GM19023 (cell line): ENCODE results near the gene ABLIM3.
A peak's percentile ranks its signal among the peaks of the same experiment; 100 is the strongest.

ENCODE experiments used
- ATAC-seq: cut with Tn5 transposase; IDR thresholded peaks from one replicate; pipeline ENCODE4 v1.9.1; 2021; ENCODE audit warnings: mild to moderate bottlenecking, moderate library complexity; ENCODE audit not compliant: unreplicated experiment

Gene ABLIM3

DNA sequence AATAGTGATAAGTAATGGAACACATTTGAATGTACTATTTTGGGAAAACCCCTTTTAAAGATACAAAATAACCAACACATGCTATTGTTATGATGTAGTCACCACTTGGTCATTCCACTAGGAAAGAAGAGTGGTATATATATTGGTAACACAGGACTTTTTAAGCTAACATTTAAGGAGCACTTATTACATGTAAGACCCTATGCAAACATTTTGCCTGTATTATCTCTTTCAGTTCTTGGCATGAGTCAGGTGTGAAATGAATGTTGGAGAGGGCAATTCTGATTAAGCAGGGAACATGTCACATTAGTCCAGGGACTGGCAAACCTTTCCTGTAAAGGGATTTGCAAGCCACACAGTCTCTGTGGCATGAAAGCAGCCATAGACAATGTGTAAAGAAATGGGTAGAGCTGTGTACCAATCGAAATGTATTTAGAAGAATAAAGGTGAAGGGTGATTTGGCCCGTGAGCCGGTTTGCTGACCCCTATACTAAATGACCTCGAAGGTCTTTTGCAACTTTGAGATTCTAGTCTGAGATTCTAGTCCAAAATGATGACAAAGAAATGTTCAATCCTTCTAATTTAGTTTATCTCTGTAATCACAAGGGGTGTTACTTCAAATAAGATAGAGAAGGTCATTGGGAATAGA, 15.3 kb downstream of the ABLIM3 start:
- no peak for ATAC-seq

DNA sequence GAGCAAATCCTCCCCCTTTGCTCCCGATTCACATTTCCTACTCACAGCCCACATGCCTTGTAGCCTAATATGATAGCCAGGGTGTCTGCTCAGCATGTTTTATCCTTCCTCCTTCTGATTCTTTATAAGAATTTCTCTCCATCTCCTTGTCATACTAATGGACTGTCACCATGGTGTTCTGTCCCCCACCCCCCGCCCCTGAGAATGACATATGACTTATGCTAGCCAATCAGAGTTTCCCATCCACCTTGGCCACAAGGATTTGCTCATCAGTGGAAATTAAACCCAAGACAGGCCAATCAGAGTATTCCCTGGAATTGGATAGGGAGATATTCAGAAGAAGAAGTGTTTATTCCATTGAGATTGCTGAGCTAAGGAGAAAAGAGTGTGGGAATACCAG, 16.0 kb downstream of the ABLIM3 start:
- ATAC-seq: no peak

DNA sequence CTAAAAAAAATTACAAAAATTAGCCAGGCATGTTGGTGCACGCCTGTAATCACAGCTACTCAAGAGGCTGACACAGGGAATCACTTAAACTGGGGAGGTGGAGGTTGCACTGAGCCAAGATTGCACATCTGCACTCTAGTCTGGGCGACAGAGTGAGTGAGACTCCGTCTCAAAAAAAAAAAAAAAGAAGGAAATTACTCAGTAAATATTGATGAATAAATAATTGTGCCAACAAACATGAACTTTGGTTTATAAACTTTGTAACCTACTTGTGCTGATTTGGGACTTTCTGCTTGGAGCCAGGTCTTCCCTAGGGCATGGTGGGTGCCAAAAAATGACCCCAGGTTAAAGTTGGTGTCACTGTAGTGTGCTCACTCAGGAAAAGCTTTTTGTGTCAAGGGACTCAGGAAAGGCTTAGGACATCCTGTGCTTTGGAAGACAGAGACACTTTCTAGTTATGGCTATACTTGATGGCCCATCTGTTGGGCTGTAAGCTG, 19.0 kb downstream of the ABLIM3 start:
- no peak for ATAC-seq

DNA sequence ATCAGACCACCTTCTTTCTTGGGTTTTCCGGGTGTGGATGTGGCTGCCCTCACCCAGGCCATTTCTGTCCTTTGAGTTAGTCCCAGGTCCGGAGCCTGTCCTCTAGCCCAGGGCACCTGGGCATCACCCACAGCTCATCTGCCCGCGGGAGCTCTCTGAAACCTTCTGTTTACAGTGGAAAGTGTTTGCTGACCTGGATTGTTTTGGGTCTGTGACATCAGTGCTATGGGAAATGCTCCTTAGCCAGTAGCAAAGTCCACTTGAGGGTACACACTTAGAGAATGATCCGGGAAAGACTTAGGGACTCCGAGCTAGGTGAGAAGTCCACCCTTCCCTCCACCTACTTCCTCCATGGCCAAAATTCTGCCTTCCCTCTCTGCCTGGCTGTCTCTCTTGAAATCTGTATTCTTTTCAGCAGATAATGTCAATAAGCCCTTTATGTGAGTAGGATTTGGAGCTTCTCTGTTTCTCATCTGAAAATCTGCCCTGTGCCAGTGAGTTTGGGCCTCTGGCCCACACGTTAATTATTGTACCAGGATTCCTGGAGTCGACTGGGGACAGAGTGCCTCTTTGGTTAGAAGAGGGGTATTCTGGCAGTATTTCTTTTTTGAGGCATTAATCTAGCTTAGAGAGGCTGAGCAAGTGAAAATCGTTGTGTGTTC, 19.9 kb downstream of the ABLIM3 start:
- ATAC-seq: no peak

DNA sequence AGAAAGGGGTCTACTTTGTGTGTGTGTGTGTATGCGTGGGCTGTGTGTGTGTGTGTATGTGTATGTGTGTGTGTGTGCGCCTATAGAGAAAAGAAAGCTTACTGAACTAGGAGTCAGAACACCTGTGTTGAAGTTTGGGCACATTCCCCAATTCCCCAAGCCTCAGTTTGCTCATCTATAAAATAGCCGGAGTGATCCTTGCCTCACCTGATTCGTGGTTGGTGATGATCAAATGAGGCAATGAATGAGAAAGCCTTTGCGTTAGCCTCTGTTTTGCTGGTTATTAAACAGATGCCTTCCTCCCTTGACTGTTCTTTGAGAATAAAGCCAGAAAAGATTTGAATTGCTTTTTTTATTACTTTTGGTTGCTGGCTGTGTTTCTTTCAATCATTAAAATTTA, 20.6 kb downstream of the ABLIM3 start:
- no peak for ATAC-seq

DNA sequence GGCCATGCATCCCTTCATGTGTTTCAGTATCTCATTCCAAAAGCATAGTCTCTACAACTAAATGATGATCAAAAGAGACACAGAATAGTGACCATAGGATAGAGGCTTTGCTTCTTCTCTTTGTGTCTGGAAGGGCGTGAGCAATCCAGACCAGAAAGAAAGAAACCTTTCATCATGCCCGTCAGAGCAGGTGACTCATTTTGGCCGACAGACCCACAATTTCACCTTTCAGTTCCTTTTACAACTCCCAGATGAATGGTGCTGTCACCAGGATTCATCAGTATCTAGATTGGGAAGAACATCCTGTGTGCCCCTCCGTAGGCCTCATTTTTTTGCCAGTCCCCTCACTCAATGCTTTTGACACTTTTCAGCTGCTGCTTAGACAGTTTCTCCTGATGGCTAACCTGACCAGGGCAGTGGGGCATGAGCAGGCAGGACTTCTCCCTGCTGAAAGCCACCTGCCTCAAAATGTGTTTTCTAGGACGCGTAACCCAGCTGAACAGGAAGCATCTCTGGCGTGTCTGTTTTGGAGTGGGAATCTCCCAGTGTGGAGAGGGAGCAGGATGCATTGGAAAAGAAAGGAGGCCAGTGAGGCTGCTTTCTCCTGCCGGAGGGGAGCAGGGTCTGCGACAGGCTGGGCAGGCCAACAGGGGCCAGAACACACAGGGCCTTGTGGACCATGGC, 21.2 kb downstream of the ABLIM3 start:
- ATAC-seq: peak; percentile 83

DNA sequence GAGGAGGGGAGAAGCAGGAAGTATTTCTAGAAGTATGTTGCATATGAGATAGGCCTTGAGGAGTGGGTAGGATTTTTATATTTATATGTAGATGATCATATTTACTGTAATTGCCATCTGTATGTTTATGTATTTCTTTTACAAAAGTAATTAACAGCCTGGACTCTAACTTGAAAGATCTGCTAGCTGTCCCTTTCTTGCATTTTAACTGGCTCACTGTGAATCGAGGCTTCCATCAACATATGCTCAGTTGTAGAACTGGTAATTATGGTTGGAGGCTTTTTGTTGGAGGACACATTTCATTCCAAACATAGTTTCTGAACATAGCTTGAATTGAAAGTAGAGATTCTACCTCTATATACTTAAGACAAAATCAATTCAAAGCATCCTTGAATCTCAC, 23.4 kb downstream of the ABLIM3 start:
- ATAC-seq: no peak

DNA sequence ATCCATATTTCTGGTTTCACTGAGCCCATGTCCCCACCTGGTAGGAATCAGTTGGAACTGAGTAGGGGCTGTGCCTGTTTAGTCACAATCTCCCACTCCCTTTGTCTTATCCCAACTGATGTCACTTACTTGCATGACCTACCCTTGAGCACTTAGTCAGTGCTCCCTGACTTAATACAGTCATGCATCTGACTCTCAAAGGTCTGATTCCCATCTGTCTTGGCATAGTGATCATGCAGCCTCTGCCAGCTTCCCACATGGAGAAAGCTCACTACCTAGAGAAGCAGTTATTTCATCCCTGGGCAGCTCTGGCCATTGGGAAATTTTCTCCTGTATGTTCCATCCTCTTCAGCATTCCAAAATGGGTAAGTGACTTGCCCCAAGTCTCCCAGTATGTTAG, 24.8 kb downstream of the ABLIM3 start:
- no peak for ATAC-seq

DNA sequence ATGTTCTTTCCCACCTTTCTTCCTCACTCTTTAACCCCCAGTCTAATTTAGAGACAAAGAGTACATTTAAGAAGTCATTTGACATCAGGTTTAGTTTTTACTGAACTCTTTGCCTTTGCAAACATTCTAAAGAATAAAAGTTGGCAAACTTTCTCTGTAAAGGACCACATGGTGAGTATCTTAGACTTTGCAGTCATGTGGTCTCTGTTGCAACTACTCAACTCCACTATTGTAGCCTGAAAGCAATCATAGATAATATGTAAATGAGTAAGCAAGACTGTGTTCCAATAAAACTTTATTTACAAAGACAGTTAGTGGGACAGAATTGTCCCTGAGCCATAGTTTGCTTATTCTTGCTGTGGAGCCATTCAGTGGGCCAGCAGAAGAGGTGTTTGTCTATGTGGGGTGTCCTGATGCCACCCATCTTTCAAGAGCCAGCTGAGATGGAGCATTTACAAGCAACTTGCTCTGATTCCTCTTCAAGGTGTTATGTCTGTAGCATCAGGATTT, 25.4 kb downstream of the ABLIM3 start:
- ATAC-seq: no peak

DNA sequence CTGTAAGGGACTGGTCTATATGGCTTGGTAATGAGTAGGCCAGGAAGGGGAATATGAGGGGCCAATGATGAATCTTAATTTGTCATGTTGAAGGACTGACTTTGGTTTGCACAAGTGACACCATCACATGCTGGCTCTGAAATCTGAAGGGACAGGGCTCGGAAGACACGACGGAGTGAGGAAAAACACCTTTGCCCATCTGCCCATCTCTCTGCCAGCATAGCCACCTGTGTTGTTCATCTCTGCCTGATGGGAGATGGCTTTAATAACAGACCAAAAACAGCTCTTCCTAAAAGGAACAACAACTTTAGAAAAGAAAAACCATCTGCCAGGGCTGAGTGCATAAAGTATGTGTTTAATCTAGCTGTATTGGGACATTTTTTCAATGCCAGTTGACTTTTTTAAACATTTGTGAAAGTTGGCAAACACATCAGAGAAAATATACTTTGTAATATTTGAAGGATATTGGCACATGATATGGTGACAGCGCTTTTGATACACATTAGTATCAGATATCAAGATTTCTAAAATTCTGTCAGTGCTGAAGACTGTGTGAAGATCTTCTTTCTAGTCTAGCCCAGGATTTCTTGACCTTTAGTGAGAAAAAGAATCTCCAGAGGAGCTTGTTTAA, 27.1 kb downstream of the ABLIM3 start:
- ATAC-seq: no peak

DNA sequence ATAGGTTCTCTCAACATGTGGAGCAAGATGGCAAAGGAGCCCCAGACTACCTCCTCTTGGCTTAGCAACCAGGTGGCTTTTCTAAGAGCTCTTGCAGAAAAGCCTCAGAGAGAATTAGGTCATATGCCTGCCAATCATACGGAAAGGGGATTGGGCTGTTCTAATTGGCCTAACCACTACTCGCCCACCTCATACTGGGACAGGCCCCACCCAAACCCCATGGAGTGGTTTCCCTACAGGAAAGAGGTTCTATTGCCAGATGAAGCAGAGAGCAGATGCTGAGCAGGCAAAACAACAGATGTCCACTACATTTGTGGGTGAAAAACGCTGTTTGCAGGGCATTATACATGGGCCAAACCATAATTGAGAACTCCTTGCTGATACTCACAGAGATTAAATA, 29.0 kb downstream of the ABLIM3 start:
- no peak for ATAC-seq

DNA sequence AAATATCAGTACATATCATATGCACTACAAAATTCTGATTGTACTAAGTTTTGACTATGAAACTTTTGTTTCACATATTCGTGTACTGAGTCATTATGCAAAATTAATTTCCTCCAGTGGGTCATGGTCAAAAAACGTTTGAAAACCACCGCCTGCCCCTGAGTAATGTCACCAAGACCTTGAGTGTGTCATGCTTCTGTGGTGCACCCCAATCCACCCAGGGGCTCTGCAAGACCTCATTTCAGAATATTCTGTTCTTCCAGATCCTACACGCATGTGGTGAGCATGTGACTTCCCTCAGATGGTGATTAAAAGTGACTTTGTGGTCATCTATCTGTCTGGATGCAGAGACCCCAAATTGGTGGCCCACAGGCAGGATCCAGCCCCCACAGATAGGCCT, 31.0 kb downstream of the ABLIM3 start:
- ATAC-seq: peak; percentile 82

DNA sequence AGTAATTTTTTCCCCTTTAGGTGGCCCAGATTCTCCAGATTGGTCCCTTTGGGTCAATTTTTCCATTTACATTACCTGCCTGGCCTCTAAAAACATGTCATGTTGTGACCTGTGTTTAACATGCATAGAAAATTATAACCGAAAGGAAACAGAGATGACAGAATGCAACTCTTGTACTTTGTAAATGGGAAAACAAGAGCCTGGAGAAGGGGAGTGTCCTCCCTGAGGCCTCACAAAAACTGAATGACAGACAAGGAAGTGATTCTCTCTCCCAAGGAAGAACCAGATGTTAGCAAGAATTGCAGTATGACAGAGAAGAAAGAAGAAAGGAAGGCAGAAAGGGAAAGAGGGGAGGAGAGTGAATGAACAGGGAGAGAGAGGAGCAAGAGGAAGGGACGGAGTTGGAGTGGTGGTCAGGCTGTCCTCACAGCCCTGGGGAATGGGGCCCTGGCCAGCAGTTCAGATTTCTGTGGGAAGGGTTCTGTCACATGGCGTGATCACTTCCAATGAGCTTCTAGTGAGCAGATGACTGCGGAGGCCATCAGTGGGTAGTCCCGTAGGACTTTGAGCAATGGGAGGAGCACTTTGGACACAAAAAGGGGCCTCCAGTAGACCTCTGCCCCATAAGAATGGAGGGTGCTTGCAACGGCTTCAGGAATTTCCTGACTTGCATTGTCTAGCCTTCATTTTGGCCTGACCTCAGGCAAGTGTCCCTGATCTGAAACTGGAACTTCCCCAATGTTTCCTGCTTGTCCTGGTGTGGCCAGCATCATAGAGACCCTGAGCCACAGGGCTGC, 31.6 kb downstream of the ABLIM3 start:
- ATAC-seq: peak; percentile 15

DNA sequence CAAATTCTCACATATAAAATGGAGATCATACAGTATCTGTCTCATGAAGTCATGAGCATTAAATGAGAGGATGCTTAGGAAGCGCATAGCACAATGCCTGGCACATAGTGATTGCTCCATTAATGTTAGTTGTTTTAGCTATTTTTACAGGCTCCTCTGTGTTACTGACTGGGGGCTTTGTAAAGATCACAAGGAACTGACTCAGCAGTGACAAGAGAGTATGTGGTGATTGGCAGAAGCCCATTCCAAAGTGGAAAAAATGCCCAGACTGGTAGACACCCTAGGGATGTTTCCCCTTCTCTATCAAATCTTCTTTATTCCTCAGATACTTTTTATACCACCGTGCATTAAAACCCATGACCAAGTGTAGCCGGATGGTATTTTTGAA, 33.5 kb downstream of the ABLIM3 start:
- ATAC-seq: no peak

DNA sequence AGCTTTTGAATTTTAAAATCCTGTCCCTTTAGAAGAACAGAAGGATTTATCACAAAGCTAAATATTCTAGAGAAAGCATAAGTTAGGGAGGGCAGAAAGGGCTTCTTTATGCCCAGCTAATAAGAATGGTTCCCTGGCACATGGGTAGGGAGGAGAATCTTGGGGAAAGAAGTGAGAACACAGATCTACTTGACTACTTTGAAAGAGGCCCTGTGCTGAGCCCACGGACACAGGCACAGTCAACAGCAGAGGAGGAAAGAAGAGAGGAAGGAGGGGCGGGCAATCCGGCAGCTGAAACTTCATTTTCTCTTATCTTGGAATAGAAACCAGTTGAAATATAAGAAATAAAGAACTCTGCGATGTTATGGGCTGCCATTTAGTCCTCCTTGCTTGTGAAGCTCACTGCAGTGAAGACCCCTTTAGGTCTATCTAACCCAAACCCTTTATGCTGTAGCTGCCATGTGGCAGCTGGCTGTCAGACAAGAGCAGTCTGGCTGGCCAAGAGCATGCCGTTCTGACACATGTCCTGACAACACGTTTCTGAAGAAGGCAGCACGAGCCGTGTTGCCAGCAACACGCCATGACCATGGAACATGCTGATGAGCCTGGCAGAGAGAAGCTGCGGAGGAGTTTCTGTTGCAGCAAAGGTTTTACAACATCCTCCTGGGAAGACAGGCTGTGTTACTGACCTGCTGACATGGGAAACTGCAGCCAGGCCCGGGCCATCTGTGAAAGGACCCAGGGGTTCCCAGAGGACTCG, 34.2 kb downstream of the ABLIM3 start:
- ATAC-seq: no peak

DNA sequence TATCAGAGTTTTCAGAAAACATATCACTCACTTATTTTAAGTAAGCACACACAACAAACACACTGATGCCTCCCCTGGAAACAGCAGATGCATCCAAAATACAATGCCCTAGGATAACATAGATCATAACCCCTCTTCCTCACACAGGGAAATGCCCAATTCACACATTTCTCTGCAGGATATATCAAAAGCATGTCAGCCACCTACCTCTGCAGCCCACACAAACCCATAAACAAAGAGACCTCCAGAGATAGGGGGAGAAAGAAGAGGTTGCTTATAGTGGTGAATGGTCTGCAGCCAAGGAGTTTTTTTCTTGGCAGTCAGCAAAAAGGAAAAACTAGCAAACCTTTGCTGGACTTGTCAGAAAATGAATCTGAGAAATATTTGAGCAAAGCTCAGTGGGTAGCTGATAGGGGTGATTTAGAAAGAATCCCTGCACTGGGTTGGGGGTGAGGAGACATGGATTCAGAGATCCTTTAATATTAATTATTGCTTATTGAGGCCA, 36.1 kb downstream of the ABLIM3 start:
- no peak for ATAC-seq

DNA sequence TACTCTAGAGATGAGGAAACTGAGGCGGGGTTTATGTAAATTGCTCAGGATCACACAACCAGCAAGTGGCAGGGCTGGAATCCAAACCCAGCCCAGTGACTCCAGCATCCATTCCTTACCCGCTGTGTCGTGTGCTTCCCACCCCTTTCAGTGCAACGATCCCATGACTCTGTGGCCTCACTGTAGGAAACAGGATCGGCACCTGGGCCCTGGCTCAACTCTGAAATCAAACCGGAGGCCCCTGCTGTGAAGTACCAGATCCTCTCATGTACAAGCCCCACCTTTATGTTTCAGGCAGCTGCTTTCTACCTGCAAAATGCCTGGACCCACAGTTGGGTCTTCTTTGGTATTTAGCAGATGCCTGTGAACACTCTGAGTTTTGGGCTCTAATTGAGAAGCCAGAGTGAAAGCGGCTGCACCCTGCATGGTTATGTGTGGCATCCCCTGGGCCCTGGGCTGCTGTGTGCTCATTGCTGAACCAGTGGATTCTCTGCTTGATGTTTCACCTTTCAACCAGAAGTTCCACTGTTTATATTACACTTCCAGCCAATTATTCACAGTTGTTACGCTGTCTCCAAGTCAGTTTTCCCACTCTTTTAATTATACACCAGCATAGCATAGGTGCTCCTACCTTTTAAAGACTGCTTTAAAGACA, 36.7 kb downstream of the ABLIM3 start:
- ATAC-seq: no peak

DNA sequence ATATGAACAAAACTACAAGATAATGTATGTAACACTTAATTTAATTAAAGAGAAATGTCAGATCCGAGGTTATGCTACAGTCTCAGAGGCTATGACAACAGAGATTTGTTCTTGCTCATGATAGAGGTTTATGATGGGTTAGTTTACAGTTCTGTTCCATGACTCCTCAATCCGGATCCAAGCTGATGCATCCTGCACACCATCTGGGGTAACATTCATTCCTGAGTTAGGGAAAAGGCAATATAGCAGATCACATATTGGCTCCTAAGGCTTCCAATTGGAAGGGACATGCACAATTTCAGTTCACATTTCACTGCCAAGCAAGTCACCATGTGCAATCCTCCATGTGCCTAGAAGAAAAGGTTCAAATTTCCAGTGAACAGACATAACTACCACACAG, 40.4 kb downstream of the ABLIM3 start:
- ATAC-seq: no peak

DNA sequence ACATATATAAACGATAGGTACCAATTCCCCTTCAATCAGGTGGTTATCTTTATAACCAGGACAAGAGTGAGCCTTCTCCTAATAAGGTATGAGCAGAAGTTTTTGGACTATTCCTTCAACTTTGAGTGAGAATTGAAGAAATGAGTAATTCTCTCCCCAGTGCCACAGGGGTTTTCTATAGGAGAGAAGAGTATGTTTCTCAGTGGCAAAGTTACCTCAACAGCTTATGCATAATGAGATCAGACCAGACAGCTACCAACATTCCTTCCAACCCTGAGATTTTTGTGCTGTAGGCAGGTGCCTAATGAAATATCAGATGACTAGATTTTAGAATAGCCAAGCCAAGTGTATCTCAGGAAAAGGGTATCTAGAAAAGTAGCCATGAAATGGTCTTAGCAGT, 40.9 kb downstream of the ABLIM3 start:
- no peak for ATAC-seq
